Measurements from ENCODE around the gene STIL.
"Not testable (repeated sequence)": the region's sequence is repeated elsewhere in the genome, so short reads cannot be mapped to it uniquely, and the experiment has no call there.

Gene STIL

DNA sequence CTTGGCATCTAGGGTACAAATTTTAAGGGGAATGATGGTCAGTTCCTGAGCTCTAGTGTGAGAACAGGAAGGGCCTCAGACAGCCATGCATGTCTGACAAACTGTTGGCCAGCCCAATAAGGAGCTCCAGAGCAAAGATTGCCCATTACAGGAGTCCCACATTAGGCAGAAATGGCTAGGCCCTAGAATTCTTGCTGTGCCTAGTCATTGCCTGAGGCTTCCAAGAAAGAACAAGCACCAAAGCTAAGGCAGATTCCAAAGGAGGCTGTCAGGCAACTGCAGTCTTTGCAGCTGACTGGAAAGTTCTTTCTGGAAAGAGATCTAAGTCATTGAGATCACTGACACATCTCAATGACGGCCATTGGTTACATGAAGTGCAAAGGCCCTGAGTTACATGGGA is 3.9 kb upstream of the STIL start:
- DNase-seq = no peak

DNA sequence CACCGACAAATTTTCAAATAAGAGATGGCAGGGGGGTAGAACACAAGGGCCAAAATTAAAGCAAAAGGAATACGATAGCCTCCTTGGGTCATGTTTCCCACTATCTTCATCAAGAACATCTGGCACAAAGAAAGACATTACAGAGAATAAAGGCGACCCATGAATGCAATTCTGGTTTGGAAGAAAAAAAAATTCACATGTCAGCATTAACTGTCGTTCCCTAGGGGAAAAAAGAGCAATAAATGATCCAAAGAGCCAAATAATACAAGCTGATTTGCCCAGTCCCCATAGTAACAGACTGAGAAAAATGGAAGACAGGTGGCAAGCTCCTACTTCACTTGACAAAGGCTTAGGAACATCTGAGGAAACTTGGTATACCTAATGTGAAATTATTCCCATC is 4.5 kb downstream of the STIL start:
- no peak for DNase-seq

DNA sequence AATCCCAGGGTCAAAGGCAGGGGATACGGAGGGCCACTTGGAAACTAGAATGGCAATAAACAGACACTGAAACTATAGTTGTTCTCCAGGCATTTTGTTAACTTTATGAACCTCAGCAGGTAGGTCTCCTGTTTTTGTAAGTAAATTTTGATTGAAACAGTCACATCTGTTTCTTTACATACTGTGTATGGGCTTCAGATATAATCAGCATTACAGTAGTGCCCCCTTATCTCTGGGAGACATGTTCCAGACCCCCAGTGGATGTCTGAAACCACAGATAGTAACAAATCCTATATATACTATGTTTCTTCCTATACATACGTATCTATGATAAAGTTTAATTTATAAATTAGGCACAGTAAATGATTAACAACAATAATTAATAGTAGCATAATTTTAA is 11.5 kb downstream of the STIL start:
- DNase-seq = no peak

DNA sequence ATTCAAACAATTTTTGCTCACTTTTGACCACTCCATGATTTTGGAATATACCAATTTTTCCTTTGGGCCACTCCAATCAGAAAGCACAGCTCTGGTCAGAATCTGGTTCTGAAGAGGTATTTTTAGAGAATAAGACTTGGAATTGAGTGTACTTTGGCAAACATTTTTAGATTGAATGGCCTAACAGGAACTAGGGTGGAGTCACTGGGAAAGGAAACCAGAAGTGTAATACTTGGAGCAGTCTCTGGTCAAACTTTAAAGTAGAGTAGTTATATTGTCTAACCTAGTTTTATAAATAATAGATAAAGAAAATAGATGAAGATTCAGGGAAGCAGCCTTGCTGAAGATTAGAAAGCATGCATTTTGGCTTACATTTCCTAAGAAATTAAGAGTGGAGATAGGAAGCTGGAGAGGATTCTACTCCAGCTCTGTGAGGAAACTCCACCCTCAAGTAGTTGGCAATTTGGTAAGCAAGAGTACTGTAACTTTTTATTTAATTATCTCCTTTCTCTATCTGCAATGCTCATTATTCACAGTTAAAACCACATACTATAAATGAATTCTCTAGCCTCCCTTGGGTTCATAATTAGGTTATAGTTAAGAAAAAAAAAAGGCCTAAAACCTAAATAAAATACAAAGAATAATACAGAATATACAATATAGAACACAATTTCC is 15.8 kb downstream of the STIL start:
- DNase-seq = no peak

DNA sequence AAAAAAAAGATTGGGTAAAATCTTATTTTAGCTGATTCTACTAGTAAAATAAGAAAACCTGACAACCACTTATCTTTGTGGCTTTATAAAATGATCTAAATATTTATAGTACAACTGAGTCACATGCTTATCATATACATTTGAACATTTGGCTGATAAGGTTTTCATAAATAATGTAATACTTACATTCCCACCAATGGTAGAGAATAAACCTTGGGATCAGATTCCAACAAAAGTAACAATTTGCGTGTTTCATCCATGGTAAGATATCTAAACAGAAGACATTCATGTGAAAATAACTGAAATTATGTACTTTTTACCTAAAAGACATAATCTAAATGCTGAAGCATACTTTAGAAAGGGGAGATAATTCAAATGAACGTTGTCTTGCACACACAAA is 18.4 kb downstream of the STIL start:
- no peak for DNase-seq

DNA sequence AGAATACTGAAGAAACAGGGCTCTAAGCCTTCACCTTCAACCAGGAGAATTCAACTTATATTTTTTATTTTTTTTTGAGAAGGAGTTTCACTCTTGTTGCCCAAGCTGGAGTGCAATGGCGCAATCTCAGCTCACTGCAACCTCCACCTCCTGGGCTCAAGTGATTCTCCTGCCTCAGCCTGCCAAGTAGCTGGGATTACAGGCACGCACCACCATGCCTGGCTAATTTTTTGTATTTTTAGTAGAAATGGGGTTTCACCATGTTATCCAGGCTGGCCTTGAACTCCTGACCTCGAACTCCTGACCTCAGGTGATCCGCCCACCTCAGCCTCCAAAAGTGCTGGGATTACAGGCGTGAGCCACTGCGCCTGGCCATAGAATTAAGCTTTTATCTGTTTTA is 19.1 kb downstream of the STIL start:
- DNase-seq = not testable (repeated sequence)

DNA sequence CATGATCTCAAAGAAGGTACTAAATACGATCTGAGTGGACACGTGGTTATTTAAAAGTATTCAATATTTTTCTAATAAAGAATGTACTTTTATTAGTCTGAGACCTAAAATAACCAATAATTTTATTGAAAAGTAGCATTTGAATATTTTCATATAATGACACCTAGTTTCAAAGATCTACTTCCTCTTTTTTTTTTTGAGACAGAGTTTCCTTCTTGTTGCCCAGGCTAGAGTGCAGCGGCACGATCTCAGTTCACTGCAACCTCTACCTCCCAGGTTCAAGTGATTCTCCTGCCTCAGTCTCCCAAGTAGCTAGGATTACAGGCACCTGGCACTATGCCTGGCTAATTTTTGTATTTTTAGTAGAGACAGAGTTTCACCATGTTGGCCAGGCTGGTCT is 25.8 kb downstream of the STIL start:
- DNase-seq = not testable (repeated sequence)

DNA sequence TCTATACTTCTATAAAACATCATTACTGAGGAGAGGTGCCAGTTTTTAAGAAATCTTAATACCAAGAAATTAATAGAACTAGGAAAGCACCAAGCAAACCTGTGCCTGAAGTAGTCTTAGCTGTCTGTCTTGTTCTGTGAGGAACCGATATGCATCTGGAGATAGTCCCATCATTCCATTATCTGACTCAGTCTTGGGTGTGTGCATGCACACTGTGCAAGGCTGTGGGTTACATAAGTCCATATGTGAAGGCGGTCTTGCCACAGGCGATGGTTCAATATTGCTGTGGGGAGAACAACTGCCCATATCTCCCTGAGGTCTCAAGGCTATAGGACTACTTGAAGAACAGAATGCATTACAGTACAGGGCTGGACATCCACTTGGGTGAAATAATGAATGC is 33.8 kb downstream of the STIL start:
- DNase-seq = no peak

DNA sequence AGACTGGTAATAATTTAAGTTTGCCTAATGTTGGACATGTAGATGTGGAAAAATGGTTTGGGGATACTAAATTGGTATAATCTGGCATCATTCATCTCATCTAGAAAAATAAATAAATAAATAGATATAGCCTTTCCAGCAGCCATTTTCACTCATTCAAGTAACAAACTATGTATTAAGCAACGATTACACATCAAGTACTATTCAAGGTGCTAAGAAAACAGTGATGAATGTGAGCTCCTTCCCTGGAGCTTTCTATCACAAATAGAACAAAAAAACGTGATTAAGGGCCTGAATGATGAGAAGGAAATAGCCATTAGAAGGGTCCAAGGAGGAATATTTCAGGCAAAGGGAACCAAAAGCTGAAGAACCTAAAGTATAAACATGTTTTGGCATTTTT is 37.1 kb downstream of the STIL start:
- DNase-seq = no peak

DNA sequence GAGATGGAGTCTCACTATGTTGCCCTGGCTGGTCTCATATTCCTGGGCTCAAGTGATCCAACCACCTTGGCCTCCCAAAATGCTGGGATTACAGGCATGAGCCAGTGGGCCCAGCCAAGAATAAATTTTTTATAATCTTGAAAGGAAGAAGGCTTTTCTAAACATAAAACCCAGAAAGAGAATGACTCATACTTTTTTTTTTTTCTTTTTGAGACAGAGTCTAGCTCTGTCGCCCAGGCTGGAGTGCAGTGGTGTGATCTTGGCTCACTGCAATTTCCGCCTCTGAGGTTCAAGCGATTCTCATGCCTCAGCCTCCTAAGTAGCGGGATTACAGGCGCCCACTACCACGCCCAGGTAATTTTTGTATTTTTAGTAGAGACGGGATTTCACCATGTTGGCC is 38.1 kb downstream of the STIL start:
- DNase-seq = not testable (repeated sequence)

DNA sequence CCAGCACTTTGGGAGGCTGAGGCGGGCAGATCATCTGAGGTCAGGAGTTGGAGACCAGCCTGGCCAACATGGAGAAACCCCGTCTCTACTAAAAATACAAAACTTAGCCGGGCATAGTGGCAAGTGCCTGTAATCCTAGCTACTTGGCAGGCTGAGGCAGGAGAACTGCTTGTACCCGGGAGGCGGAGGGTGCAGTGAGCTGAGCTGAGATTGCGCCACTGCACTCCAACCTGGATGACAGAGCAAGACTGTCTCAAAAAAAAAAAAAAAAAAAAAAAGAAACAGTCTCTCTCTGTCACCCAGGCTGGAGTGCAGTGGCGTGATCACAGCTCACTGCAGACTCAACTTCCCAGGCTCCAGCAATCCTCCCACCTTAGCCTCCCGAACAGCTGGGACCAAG is 48.4 kb downstream of the STIL start:
- DNase-seq = not testable (repeated sequence)

DNA sequence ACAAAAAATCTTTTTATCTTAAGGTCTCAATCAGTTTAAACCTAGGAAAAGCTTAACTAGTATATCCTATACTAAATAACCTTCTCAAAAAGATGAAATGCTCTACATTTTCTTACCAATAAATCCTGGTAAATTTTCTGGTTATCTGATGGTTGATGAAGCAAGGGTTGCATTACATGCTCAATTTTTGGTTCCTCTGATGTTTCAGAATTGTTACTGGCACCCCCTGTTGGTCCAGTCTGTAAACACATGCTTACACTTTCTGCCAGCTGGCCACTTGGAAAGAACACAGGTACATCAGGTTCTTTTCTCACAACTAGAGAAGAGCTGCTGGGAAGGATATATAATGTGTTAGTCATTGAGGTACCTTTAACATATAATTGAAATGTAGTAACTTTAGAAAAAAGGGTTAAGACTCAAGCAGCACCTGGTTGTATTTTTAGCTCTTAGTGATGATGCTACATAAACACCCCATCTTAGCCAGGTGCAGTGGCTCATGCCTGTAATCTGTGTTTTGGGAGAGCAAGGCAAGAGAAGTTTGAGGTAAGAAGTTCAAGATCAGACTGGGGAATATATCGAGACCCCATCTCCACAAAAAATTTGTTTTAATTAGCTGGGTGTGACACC is 51.0 kb downstream of the STIL start:
- no peak for DNase-seq

DNA sequence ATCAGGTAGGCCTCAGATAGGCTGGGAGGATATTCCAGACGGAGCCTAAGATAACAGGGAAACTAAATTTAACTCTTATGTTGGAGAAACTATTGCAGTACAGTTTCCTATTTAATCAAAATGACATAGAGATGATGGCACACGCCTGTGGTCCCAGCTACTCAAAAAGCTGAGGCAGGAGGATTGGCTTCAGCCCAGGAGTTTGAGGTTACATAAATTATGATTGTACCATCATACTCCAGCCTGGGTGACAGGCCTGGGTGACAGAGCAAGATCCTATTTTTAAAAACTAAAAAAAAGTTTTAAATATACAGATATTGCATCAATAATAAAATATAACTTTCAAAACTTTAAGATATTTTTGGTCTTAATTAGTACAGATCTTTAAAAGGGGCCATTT is 56.7 kb downstream of the STIL start:
- DNase-seq = no peak

DNA sequence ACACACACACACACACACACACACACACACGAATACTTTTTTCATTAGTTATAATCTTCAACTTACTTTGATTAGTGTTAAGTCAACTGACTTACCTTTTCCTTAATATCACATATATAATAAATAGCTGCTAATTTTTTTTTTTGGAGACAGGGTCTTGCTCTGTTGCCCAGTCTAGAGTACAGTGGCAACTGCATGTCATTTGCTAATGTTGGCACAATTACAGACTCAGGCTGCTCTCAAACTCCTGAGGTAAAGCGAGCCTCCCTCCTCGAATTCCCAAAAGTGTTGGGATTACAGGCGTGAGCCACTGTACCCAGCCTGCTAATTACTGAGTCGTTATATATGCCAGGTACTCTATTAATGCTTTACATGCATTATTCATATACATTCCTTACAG is 61.2 kb downstream of the STIL start:
- no peak for DNase-seq

DNA sequence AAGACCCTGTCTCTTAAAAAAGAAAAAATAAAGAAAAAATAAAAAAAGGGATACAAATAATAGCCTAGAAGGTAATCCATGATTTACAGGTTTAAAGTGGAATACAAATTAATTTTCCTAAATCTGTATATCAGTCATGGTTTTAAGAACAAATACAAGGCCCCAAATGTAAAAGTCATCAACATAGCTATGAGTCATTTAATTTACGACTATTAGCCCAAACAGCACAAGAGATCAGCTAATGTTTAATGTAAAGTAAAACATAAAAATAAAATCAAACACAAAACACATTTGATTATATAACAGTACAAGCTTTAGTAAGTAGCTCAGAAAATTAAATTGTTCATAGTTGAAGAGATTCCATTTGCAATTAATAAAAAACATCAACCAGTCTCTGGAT is 61.6 kb downstream of the STIL start:
- DNase-seq = no peak

DNA sequence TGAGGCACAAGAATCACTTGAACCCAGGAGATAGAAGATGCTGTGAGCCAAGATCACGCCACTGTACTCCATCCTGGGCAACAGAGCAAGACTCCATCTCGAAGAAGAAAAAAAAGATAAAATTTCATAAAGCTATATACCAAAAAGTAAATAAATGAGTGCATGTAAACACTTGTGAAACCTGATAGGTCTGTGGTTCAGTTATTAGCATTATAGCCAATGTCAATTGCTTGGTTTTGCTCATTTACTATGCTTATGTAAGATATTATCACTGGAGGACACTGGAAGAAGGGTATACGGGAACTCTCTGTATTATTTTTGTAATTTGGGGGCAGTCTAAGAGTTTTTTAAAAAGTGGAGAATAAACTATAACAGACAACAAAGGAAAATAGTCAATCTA is 64.2 kb downstream of the STIL start:
- no peak for DNase-seq

DNA sequence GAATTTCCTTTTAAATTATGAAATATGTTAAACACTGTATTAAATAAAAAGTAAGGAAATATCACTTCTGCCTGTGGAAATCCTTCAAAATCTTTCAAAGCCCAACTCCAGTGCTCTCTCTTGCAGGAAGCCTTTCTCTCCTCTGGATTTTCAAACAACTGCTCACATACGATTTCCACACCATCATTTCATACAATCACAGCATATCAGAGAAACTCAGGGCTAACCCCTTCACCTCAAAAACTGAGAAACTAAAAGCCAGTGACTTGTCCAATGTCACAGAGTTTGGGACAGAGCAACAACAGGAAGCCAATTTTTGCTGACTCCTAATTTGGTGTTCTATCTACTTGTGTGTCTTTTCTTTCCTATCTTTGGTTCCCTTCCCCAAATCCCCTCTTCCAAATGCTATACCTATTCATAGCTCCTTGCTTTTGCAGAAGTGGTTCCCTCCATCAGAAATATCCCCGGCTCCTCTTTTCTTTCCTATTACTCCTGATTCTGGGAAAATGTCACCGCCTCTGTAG is 69.5 kb downstream of the STIL start:
- no peak for DNase-seq

DNA sequence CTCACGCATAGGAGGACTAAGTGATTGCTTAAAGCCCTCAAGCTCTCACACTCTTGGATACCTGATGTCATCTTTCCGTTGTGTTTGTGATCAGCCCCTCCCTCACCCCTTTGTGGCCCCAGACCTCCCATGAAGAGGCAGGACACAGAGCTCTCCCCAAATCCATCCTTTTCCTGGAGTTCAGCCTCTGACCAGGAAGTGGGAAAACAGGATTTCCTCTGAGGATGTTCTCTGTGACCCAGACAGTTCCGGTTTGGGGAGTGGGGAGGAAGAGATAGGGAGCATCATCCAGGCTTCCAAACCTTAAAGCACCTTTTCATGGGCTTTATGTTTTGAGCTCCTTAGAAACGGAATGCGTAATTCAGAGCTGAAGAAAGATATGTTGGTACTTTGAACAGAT is 70.0 kb downstream of the STIL start:
- no peak for DNase-seq

DNA sequence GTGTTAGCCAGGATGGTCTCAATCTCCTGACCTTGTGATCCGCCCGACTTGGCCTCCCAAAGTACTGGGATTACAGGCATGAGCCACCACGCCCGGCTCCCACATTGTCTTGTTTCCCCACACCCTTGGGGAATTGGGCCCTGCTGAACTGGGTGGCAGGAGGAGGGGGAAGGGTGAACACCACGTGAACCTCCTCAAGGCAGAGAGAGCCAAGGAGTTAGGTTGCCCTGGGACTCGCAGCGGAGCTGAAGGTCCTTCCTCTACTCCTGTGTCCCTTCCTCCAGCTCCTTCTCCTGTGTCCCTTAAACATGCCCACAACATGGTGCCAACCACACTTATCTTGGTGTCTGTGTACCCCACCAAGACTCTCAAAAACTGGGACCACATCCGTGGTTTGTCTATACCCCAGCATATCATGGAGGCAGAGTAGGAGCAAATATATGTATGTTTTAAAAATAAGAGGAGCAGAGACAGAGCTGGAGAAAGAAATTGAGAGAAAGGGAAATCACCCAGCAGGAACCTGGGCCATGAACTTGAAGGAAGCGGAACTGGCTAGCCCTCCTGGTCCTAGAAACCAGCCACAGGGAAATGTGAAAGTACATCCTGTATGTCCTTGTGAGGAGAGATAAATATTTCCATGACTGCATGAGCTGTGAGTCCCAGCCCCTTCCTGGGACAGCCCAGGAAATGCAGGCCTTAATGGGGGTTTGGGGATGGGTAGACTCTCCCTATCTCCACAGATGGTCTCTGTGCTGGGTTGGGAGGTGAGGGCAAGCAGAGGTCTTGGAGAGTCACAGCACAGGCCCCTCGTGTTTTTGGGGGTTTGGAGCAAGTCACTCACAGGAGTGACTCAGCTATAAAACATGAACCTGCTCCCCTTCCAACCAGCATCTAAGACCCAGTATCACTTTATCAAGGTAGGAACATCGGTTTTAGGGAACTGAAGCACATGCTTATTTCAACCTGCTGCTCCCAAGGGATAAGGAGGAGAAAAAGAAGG is 72.5 kb downstream of the STIL start:
- DNase-seq = no peak

DNA sequence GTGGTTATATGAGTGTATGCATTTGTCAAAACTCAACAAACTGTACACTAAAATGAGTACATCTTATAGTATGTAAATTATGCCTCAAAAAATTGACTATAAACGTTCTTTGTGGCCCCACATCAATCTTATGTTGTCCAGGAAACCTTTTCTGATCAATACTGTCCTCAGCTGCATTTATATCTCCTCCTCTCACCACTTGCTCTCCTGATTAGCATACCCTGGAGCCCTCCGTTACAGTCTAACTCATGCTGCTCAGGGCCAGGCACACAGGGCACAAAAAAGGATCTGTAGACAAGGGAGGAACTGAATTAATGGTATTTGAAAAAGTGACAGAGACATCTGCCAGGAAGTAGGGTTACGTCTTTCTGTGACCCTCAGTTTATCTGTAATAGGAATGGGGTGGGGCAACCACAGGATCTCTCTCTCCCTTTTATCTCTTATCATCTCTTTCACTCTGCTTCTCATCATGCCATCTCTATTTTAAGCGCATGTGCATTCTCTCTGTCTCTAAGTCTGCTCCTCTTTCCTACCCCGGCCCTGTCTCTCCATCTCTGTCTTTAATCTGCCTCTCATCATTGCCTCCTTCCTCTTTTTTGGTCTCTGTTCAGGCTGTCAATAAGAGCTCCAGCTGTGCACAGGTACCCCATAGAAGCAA is 74.9 kb downstream of the STIL start:
- DNase-seq = no peak

DNA sequence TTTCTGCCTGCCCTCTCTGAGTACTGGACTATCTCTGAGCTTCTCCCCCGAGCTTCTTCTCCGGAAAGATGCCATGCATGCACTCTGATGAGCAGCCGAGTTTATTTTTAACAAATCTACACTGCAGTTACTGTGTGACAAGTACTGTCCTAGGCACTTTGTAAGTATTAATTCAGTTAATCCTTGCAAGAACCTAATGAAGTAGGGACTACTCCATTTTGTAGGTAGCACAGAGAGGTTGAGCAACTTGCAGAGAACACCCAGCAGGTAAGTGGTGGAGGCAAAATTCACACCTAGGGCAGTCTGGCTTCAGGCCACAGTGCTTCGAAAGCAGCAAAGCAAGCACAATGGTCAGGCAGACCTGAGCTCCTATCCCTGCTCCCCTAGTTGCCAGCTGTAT is 78.1 kb downstream of the STIL start:
- DNase-seq = no peak

DNA sequence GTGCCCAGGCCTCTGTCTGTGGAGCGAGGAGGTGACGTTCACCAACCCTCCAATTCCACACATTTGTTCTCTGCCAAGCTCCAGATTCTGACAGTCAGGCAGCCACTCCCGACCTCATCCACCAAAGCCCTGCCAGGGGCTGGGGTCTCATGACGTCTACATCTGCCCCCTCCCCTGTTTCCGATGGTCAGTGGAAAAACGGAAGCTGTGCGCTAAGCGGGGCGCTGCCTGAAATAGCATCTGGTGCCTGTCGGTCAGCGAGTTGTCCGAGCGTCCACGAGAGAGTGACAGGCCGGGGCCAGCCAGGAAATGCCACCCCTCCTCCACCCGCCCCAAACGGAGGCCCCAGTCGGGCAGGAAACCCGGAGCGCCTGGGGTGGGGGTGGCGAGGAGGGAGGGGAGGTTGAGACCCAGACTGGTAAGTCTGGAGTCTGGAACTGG is 78.7 kb downstream of the STIL start:
- DNase-seq = no peak

DNA sequence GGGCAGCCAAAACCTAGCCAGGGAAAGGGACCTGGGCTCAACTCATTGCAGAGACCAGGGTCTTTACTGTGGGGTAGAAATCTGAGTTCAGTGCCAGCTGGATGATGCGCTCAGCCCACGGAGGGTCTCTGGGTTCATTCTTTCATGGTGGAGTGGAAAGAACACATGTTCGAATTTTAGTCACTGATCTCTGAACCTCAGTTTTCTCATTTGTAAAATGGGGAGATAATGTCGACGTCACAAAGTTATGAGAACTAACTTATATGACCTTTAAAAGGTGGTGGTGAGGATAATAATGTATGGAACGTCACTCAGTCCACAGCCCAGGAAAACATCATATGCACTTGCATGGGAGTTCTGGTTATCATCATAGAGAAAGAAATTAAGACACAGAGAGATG is 80.8 kb downstream of the STIL start:
- DNase-seq = no peak
